GM12878 (cell line): ENCODE results near the gene AGBL4.

Experiments
- CEBPB ChIP-seq, 2 experiments: fragments of 150-350 bp in 1 of 2; IDR thresholded peaks; 2 replicates each; pipeline ENCODE4 v1.6.1; 2012 to 2014; ENCODE audit warnings: low read depth in 2 of 2, low read length in 2 of 2, borderline replicate concordance in 1 of 2, inconsistent platforms in 1 of 2
- EZH2 ChIP-seq: IDR thresholded peaks from 2 replicates; pipeline ENCODE4 v1.6.1; 2012; ENCODE audit warnings: low read depth, mild to moderate bottlenecking, control low read depth, inconsistent platforms, low read length, borderline replicate concordance; ENCODE audit not compliant: control insufficient read depth
- FOXM1 ChIP-seq: IDR thresholded peaks from 2 replicates; pipeline ENCODE4 v1.6.1; 2012; ENCODE audit warnings: low read depth, mild to moderate bottlenecking, inconsistent platforms, low read length, moderate library complexity
- MTA3 ChIP-seq: IDR thresholded peaks from 2 replicates; pipeline ENCODE4 v1.6.1; 2012; ENCODE audit warnings: low read length, inconsistent platforms, borderline replicate concordance
- MYC ChIP-seq: IDR thresholded peaks from 2 replicates; pipeline ENCODE4 v1.6.1; 2011; ENCODE audit warnings: mild to moderate bottlenecking, low read length, moderate library complexity, inconsistent platforms; ENCODE audit not compliant: insufficient read depth, insufficient replicate concordance, insufficient read length, severe bottlenecking
- POLR2A ChIP-seq: IDR thresholded peaks from 2 replicates; pipeline ENCODE4 v1.6.1; 2011; ENCODE audit warnings: low read depth, mild to moderate bottlenecking, low read length
- POLR2AphosphoS5 ChIP-seq: IDR thresholded peaks from 2 replicates; pipeline ENCODE4 v1.6.1; 2011; ENCODE audit warnings: mild to moderate bottlenecking, low read length, inconsistent platforms
- SMC3 ChIP-seq: IDR thresholded peaks from 2 replicates; pipeline ENCODE4 v1.6.1; 2011; ENCODE audit warnings: low read length, improper control_type of control experiment, borderline replicate concordance
- TF ChIP-seq, protein P1 (sequence below): IDR thresholded peaks from 2 replicates; pipeline ENCODE4 v1.6.1; 2011; ENCODE audit warnings: low read depth, mild to moderate bottlenecking, low read length, moderate library complexity, borderline replicate concordance; ENCODE audit errors: extremely low read depth
- TF ChIP-seq, protein P2 (sequence below), 3 experiments: IDR thresholded peaks in 2 of 3; conservative IDR thresholded peaks in 1 of 3; 2 replicates each; pipeline ENCODE4 v1.5.1; 2011; ENCODE audit warnings: low read depth in 3 of 3, low read length in 3 of 3, mild to moderate bottlenecking in 3 of 3, control low read depth in 2 of 3, moderate library complexity in 2 of 3, inconsistent platforms in 1 of 3, mixed read lengths in 1 of 3; ENCODE audit not compliant: control insufficient read depth in 2 of 3, insufficient read depth in 1 of 3; ENCODE audit errors: extremely low read depth in 1 of 3

DNA sequence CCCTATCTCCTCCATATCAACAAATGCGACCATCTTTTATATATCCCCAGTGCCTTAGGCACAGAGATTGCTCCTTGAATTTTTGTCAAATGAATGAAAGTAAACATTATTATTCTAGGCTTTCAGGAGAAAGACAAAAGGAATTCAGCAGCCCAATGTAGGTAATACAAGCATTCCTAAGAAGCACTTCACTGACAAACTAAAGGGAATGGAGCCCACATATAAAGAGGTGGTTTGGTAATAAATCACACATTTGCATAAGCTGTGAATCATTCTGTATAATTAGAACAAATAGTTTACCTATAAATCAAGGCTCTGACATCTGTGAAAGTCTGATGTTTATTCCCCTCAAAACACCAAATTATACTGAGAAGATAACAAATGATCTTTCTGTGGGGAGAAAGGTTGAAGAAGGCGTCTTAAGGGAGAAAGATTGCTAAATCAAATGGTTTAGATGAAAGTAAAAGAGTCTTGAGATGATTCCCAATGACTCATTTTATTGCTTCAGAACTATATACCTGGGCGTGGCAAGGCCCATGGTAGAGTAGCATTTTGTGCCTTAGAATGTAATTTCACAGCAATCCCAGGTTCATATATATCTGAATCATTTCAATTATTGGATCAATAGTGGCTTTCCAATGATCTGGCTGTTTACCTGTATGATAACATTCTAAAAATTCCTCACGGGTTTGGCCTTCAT lies 558.1 kb downstream of the AGBL4 start:
- TF ChIP-seq SMC3 = no peak
- TF ChIP-seq MYC = no peak
- no peak for TF ChIP-seq CEBPB (IDR thresholded peaks at IDR 0.05; ENCODE audit: borderline replicate concordance in 1 of 2, low read depth in 2 of 2, low read length in 2 of 2)
- TF ChIP-seq, protein P1, sequence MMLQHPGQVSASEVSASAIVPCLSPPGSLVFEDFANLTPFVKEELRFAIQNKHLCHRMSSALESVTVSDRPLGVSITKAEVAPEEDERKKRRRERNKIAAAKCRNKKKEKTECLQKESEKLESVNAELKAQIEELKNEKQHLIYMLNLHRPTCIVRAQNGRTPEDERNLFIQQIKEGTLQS = no peak
- no peak for TF ChIP-seq MTA3
- TF ChIP-seq FOXM1 = no peak
- no peak for TF ChIP-seq EZH2
- TF ChIP-seq, protein P2, sequence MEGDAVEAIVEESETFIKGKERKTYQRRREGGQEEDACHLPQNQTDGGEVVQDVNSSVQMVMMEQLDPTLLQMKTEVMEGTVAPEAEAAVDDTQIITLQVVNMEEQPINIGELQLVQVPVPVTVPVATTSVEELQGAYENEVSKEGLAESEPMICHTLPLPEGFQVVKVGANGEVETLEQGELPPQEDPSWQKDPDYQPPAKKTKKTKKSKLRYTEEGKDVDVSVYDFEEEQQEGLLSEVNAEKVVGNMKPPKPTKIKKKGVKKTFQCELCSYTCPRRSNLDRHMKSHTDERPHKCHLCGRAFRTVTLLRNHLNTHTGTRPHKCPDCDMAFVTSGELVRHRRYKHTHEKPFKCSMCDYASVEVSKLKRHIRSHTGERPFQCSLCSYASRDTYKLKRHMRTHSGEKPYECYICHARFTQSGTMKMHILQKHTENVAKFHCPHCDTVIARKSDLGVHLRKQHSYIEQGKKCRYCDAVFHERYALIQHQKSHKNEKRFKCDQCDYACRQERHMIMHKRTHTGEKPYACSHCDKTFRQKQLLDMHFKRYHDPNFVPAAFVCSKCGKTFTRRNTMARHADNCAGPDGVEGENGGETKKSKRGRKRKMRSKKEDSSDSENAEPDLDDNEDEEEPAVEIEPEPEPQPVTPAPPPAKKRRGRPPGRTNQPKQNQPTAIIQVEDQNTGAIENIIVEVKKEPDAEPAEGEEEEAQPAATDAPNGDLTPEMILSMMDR (IDR thresholded peaks at IDR 0.05 in 2 of 3, conservative IDR thresholded peaks at IDR 0.05 in 1 of 3; ENCODE audit: control insufficient read depth in 2 of 3, extremely low read depth in 1 of 3, insufficient read depth in 1 of 3, low read depth in 3 of 3, low read length in 3 of 3) = no peak
- TF ChIP-seq POLR2A = no peak
- TF ChIP-seq POLR2AphosphoS5 = no peak
